IPS-18c (cell line): Measurements from ENCODE around the gene SH3BP2.

Source experiments
- H3K4me3 ChIP-seq: 2 replicates; pipeline ENCODE4 v1.7.0; 2013; ENCODE audit warnings: low read depth, mild to moderate bottlenecking, low read length, moderate library complexity; ENCODE audit not compliant: insufficient read depth
- H3K9me3 ChIP-seq: one replicate; pipeline ENCODE4 v1.6.1; 2013; ENCODE audit warnings: mild to moderate bottlenecking, low read length, moderate library complexity; ENCODE audit not compliant: control insufficient read depth, insufficient read depth

The SH3BP2 gene

GRCh38 chr4:2797545-2798305 is 4.8 kb downstream of the SH3BP2 start:
- no peaks in the 10 kb centered on the region for H3K9me3 ChIP-seq
- no peak overlapping the region for H3K4me3 ChIP-seq

DNA sequence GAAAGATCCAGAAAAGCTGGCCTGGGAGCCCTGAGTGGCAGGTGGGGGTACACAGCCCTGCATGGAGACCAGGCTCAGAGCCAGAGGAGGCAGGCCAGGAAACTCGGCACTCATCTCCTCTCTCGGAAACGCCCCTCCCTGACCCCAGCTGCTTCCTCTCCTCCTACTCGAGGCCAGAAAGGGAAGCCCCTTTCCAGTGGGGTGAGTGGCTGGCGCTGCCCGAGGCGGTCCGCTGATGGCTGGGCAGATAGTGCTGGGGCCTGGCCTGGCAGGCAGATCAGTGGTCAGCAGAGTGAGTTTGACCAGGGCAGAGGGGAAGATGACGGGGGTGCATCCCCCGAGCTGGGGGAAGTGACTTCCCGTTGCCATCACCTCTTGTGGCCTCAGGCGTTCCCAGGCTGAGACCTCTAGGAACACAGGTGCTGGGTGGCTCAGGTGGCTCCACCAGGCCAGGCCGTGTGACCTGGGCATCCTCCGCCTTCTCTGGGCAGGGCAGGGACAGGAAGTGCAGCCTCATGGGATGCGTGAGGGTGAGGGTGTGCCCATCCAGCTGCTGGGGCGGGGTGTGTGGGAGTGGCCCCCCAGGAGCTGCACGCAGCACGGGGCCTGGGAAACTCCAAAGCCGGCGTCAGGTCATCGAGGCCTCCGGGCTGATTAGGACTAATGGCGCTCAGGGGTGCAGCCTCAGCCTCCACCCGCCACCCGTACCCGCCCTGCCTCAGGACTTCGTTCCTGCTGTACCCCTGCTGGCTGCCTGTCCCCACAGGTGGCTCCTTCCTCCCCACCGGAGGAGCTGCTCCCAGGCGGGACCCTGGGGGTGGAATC is 5.7 kb downstream of the SH3BP2 start:
- no peak overlapping the region for H3K4me3 ChIP-seq

DNA sequence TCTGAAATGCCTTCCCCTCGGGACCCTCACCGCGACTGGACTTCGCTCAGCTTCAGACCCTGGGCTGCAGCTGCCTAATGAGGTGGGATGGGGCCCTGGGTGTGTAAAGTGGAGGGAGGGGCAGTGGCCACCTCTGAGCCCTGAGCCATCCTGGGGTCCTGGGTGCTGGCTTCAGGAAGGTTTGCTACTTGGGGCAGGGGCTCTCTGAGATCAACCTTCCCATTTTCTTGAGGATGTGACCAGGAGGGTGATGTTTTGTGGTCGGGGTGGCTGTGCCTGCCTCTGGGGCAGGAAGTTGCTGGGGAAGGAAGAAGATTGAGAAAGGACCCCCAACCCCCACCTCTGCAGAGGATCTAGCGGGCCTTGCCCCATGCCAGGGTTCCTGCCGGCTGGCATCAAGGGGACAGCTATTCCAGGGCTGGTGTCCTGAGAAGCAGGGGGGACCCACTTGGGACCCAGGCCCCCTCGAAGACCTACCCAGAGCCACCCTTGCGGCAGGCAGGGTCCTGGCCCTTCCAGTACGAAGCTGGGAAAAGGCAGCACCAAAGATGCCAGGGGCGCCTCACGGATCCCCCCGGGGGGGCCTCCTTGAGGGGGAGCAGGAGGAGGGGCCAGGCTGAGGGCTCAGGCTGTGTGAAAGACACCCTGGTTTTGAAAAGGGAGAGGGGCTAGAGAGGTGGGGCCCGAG is 6.5 kb downstream of the SH3BP2 start:
- Histone ChIP-seq H3K4me3 (no peak overlapping the region), H3K9me3 (no peaks in the 10 kb centered on the region)

More for the DNA sequence above, 5.7 kb downstream of the SH3BP2 start:
- H3K9me3 ChIP-seq: no peaks in the 10 kb centered on the region

DNA sequence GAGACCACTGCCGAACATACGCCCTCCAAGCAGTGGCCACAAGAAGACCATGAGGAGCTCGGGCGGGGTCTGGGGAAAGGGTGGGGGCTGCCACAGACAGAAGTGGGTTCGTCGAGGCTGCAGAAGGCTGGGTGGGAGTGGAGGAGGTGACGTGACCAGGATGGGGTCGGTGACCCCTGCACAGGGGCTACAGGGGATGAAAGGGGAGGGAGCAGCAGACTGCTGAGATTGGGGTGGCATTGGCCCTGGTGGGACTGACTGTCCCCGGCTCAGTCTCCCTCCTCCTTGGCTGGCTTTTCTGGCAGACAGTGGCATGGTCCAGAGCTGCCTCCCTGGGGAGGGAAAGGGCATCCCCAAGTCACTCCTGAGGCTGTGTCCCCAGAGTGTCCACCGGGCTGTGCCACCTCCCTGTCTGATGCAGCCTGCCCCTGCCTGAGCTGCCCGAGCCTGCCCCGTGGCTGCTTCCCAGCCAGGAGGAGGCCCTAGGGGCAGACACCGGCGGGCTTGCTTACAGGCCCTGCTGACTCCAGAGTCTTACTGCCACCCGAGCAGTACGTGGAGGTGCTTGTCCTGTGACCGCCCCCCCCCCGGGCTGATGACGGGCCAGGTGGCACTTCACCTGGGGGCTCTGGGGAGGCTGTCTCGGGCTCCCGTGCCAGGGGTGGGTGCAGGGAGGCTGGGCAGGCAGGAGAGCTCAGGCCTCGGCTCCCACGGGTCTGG is 7.2 kb downstream of the SH3BP2 start:
- Histone ChIP-seq H3K9me3 (no peaks in the 10 kb centered on the region), H3K4me3 (no peak overlapping the region)

GRCh38 chr4:2800691-2801596 is 8.1 kb downstream of the SH3BP2 start:
- Histone ChIP-seq H3K4me3 (no peak overlapping the region), H3K9me3 (no peaks in the 10 kb centered on the region)

- Histone ChIP-seq H3K9me3 (no peaks in the 10 kb centered on the region), H3K4me3 (no peak overlapping the region)
These were observed 10.0 kb downstream of the SH3BP2 start for GRCh38 chr4:2802618-2803531.

DNA sequence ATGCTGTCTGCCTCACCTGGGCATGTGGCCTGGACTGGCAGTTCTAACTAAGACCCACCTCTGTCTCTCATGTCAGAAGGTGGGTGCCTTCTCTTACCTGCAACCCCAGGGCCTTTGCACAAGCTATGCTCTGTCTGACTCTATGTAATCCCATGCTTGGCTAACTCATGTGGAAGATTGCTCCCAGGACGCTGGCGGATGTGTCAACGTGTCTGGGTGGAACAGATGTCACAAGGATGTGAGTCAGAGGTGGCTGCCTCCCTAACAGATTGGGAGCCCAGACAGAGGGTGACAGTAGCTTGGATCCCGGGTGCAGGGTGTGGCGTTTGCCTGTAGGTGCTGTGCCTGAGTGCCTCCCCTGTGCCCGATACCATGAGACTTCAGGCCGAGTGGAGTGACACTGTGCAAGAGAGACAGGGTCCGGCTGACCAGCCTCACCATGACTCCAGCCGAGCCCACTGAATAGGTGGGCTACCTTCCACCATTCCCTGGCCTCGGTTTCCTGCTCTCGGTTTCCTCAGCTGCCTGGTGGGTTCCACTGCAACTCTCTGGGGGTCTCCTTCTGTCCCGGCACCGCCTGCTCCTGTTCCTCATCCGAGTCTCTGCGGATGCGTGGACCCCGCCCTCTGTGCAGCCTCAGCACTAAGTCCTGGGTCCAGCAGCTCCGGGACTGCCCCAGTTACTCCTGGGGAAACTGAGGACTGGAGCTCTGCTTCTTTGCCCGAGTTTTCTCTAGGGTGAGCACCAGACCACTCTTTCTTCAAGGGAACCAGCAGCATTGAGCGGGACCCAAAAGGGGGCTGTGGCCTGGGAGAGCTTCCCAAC is 11.0 kb downstream of the SH3BP2 start:
- Histone ChIP-seq H3K9me3 (no peaks in the 10 kb centered on the region), H3K4me3 (no peak overlapping the region)

GRCh38 chr4:2804449-2804972 is 11.6 kb downstream of the SH3BP2 start:
- Histone ChIP-seq H3K4me3 (no peak overlapping the region), H3K9me3 (no peaks in the 10 kb centered on the region)

GRCh38 chr4:2804973-2805501 is 12.2 kb downstream of the SH3BP2 start:
- Histone ChIP-seq H3K4me3 (no peak overlapping the region), H3K9me3 (no peaks in the 10 kb centered on the region)

GRCh38 chr4:2805712-2806389 is 13.0 kb downstream of the SH3BP2 start:
- H3K4me3 ChIP-seq: no peak overlapping the region

GRCh38 chr4:2806390-2807355 is 13.8 kb downstream of the SH3BP2 start:
- no peaks in the 10 kb centered on the region for H3K9me3 ChIP-seq
- H3K4me3 ChIP-seq: no peak overlapping the region

More at GRCh38 chr4:2805712-2806389, 13.0 kb downstream of the SH3BP2 start:
- no peaks in the 10 kb centered on the region for H3K9me3 ChIP-seq

DNA sequence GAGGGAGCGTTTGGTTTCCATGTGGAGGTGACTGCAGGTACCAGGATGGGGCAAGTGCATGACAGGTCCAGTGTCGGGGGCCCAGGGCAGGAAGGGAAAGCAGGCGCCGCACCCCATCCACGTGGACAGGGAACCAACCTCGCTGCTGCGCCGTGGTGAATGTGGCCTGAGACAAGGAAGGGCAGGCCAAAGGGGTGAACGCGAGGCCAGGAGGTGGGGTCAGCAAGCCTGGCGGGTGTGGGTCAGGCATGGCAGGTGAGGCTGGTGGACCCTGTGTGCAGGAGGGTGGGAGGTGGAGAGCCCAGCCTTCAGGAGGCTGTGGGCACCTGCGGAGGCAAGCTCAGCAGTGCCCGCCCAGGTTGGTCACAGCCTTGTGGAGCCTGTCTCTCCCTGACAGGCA is 14.7 kb downstream of the SH3BP2 start:
- Histone ChIP-seq H3K9me3 (no peaks in the 10 kb centered on the region), H3K4me3 (no peak overlapping the region)

- H3K4me3 ChIP-seq: no peak overlapping the region
- H3K9me3 ChIP-seq: no peaks in the 10 kb centered on the region
These were observed 15.1 kb downstream of the SH3BP2 start for GRCh38 chr4:2808001-2808400.
